WTC11 (cell line): ENCODE results near the gene SMIM5. TPM values are rescaled to one million over a fixed set of nuclear protein-coding genes. Genes with fewer than 3 reads are reported as not detected.

Experiments
- ATAC-seq: fragments of 200-7000 bp; cut with Tn5 transposase; 2 replicates; pipeline ENCODE4 v1.10.0; 2021; ENCODE audit warnings: mild to moderate bottlenecking, moderate library complexity
- CTCF ChIA-PET: fragments of 300-600 bp; sonication (Branson Sonifier 250); formaldehyde crosslinking; loops from one replicate; lab custom pipeline; 2021; ENCODE audit warnings: antibody characterized with exemption; lab: Charles Lee
- POLR2A ChIA-PET: fragments of 350-600 bp; sonication (Branson Sonifier 250); formaldehyde crosslinking; loops from one replicate; lab custom pipeline; 2021; ENCODE audit warnings: antibody characterized with exemption; lab: Charles Lee
- DNase-seq: peaks from one replicate; pipeline ENCODE4 v3.0.0; 2021; ENCODE audit warnings: low spot score
- H3K27ac Mint-ChIP-seq: 2 replicates; pipeline ENCODE4 v1.8.0; 2021; ENCODE audit warnings: mixed read lengths
- H3K27me3 Mint-ChIP-seq: 2 replicates; pipeline ENCODE4 v1.8.0; 2021; ENCODE audit warnings: low read depth, mild to moderate bottlenecking, moderate library complexity, mixed read lengths
- H3K36me3 Mint-ChIP-seq: 2 replicates; pipeline ENCODE4 v1.8.0; 2021; ENCODE audit warnings: mixed read lengths
- H3K4me1 Mint-ChIP-seq: 2 replicates; pipeline ENCODE4 v1.8.0; 2022; ENCODE audit warnings: mixed read lengths
- H3K4me3 Mint-ChIP-seq: 2 replicates; pipeline ENCODE4 v1.8.0; 2021; ENCODE audit warnings: mild to moderate bottlenecking, moderate library complexity, mixed read lengths
- H3K9me3 Mint-ChIP-seq: 2 replicates; pipeline ENCODE4 v1.8.0; 2021; ENCODE audit warnings: mixed read lengths
- ATF1 ChIP-seq: sonication (generic); formaldehyde crosslinking; IDR thresholded peaks from 2 replicates; pipeline ENCODE4 v1.8.1; 2023; ENCODE audit warnings: mild to moderate bottlenecking, moderate library complexity, missing genetic modification reagents
- CDX4 ChIP-seq: fragments of 250-450 bp; sonication (Bioruptor Pico); IDR thresholded peaks from 2 replicates; pipeline ENCODE4 v1.9.0; 2021; ENCODE audit warnings: moderate library complexity, mild to moderate bottlenecking, inconsistent platforms, borderline replicate concordance
- CREM ChIP-seq: sonication (generic); formaldehyde crosslinking; IDR thresholded peaks from 2 replicates; pipeline ENCODE4 v1.8.1; 2022; ENCODE audit warnings: mild to moderate bottlenecking, missing genetic modification reagents, moderate library complexity
- EMX1 ChIP-seq: fragments of 250-450 bp; sonication (Bioruptor Pico); IDR thresholded peaks from 2 replicates; pipeline ENCODE4 v1.8.0; 2021; ENCODE audit warnings: mild to moderate bottlenecking
- ERG ChIP-seq: fragments of 250-450 bp; sonication (Bioruptor Pico); IDR thresholded peaks from 2 replicates; pipeline ENCODE4 v1.8.0; 2021; ENCODE audit warnings: mild to moderate bottlenecking
- GRHL2 ChIP-seq: fragments of 250-450 bp; sonication (Bioruptor Pico); IDR thresholded peaks from 2 replicates; pipeline ENCODE4 v1.8.0; 2022; ENCODE audit warnings: mild to moderate bottlenecking, moderate library complexity; ENCODE audit not compliant: insufficient replicate concordance, severe bottlenecking
- GTF2I ChIP-seq: fragments of 250-450 bp; sonication (Bioruptor Pico); conservative IDR thresholded peaks from 2 replicates; pipeline ENCODE4 v1.4.0; 2021; ENCODE audit warnings: mild to moderate bottlenecking
- HMGXB4 ChIP-seq: sonication (generic); formaldehyde crosslinking; IDR thresholded peaks from 2 replicates; pipeline ENCODE4 v1.8.1; 2023; ENCODE audit warnings: mild to moderate bottlenecking, moderate library complexity, missing genetic modification reagents
- NFATC4 ChIP-seq: fragments of 250-450 bp; sonication (Bioruptor Pico); IDR thresholded peaks from 2 replicates; pipeline ENCODE4 v1.9.0; 2021; ENCODE audit warnings: mild to moderate bottlenecking
- NFYB ChIP-seq: sonication (generic); formaldehyde crosslinking; conservative IDR thresholded peaks from 2 replicates; pipeline ENCODE4 v1.8.0; 2022; ENCODE audit warnings: low read depth, missing genetic modification reagents
- NR3C1 ChIP-seq: sonication (generic); formaldehyde crosslinking; conservative IDR thresholded peaks from 2 replicates; pipeline ENCODE4 v1.8.1; 2023; ENCODE audit warnings: low read depth, mild to moderate bottlenecking, missing genetic modification reagents
- RORB ChIP-seq: fragments of 250-450 bp; sonication (Bioruptor Pico); IDR thresholded peaks from 2 replicates; pipeline ENCODE4 v1.9.0; 2021; ENCODE audit warnings: mild to moderate bottlenecking
- SMAD3 ChIP-seq: sonication (generic); formaldehyde crosslinking; IDR thresholded peaks from 2 replicates; pipeline ENCODE4 v1.8.0; 2022; ENCODE audit warnings: missing genetic modification reagents, mild to moderate bottlenecking, borderline replicate concordance
- TCF7 ChIP-seq: sonication (generic); formaldehyde crosslinking; IDR thresholded peaks from 2 replicates; pipeline ENCODE4 v1.8.0; 2022; ENCODE audit warnings: mild to moderate bottlenecking, low read depth, missing genetic modification reagents, moderate library complexity
- TEAD1 ChIP-seq: sonication (generic); formaldehyde crosslinking; IDR thresholded peaks from 2 replicates; pipeline ENCODE4 v1.8.0; 2022; ENCODE audit warnings: mild to moderate bottlenecking, missing genetic modification reagents
- TP53 ChIP-seq: sonication (generic); formaldehyde crosslinking; IDR thresholded peaks from 2 replicates; pipeline ENCODE4 v1.8.1; 2023; ENCODE audit warnings: mild to moderate bottlenecking, missing genetic modification reagents
- ZNF396 ChIP-seq: fragments of 250-450 bp; sonication (Bioruptor Pico); IDR thresholded peaks from 2 replicates; pipeline ENCODE4 v1.8.0; 2021; ENCODE audit warnings: mild to moderate bottlenecking, moderate library complexity, borderline replicate concordance
- ZNF416 ChIP-seq: fragments of 250-450 bp; sonication (Bioruptor Pico); IDR thresholded peaks from 2 replicates; pipeline ENCODE4 v1.9.0; 2021; ENCODE audit warnings: mild to moderate bottlenecking, inconsistent platforms
- ZNF671 ChIP-seq: fragments of 250-450 bp; sonication (Bioruptor Pico); IDR thresholded peaks from 2 replicates; pipeline ENCODE4 v1.8.0; 2021; ENCODE audit warnings: mild to moderate bottlenecking
- ZSCAN18 ChIP-seq: fragments of 250-450 bp; sonication (Bioruptor Pico); IDR thresholded peaks from 2 replicates; pipeline ENCODE4 v2.1.2; 2022; ENCODE audit warnings: mild to moderate bottlenecking, moderate library complexity
- total RNA-seq: library from RNA; stranded (reverse); gene quantifications from 3 replicates; pipeline ENCODE4 v1.2.3, GENCODE V29; 2021
- TF ChIP-seq, protein P1 (sequence below): sonication (generic); formaldehyde crosslinking; IDR thresholded peaks from 2 replicates; pipeline ENCODE4 v1.8.0; 2023; ENCODE audit warnings: missing genetic modification reagents
- TF ChIP-seq, protein P2 (sequence below): sonication (generic); formaldehyde crosslinking; IDR thresholded peaks from 2 replicates; pipeline ENCODE4 v1.8.0; 2022; ENCODE audit warnings: missing genetic modification reagents
- TF ChIP-seq, protein P3 (sequence below): sonication (generic); formaldehyde crosslinking; IDR thresholded peaks from 2 replicates; pipeline ENCODE4 v1.8.1; 2023; ENCODE audit warnings: mild to moderate bottlenecking, missing genetic modification reagents, borderline replicate concordance

The SMIM5 gene
- total RNA-seq, 1 experiment from 2014 or later, result not detected

- TF ChIP-seq NR3C1 (no peak), EMX1 (no peak), CREM (CRISPR knock-in tag) (no peak), RORB (CRISPR knock-in tag) (no peak), CDX4 (no peak)
- TF ChIP-seq, protein P1, sequence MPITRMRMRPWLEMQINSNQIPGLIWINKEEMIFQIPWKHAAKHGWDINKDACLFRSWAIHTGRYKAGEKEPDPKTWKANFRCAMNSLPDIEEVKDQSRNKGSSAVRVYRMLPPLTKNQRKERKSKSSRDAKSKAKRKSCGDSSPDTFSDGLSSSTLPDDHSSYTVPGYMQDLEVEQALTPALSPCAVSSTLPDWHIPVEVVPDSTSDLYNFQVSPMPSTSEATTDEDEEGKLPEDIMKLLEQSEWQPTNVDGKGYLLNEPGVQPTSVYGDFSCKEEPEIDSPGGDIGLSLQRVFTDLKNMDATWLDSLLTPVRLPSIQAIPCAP (CRISPR knock-in tag), result no peak
These were observed 5.7 kb downstream of the SMIM5 start (continued) for GRCh38 chr17:75638893-75639292.

DNA sequence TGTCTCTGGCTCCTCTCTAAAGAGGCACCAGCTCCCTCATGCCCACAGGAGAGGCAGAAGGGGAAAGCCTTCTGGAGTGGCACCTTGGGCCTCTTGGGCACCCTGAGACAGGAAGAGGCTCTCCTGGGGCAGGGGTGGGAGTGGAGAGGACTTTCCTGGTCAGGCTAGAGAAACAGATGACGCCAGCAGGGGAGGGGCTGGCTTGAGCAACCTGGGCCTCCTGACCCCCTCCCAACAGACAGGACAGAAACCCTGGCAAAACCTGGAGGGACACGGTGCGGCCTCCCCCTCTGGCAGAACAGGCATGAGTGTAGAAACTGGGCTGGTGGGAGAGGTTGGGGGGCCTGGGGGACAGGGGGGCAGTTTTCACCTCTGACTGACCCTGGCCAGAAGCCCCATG, 6.1 kb downstream of the SMIM5 start:
- POLR2A ChIA-PET, result no interaction called here
- TF ChIP-seq GTF2I (CRISPR knock-in tag) (no peak), ERG (CRISPR knock-in tag) (no peak), GRHL2 (CRISPR knock-in tag) (no peak), ATF1 (CRISPR knock-in tag) (no peak), TCF7 (CRISPR knock-in tag) (no peak), TP53 (CRISPR knock-in tag) (no peak), NFYB (CRISPR knock-in tag) (no peak), HMGXB4 (CRISPR knock-in tag) (no peak), TEAD1 (CRISPR knock-in tag) (no peak), NFATC4 (no peak), ZNF416 (CRISPR knock-in tag) (no peak), SMAD3 (no peak), ZNF396 (no peak), ZNF671 (CRISPR knock-in tag) (no peak), ZSCAN18 (CRISPR knock-in tag) (no peak)
- TF ChIP-seq, protein P2, sequence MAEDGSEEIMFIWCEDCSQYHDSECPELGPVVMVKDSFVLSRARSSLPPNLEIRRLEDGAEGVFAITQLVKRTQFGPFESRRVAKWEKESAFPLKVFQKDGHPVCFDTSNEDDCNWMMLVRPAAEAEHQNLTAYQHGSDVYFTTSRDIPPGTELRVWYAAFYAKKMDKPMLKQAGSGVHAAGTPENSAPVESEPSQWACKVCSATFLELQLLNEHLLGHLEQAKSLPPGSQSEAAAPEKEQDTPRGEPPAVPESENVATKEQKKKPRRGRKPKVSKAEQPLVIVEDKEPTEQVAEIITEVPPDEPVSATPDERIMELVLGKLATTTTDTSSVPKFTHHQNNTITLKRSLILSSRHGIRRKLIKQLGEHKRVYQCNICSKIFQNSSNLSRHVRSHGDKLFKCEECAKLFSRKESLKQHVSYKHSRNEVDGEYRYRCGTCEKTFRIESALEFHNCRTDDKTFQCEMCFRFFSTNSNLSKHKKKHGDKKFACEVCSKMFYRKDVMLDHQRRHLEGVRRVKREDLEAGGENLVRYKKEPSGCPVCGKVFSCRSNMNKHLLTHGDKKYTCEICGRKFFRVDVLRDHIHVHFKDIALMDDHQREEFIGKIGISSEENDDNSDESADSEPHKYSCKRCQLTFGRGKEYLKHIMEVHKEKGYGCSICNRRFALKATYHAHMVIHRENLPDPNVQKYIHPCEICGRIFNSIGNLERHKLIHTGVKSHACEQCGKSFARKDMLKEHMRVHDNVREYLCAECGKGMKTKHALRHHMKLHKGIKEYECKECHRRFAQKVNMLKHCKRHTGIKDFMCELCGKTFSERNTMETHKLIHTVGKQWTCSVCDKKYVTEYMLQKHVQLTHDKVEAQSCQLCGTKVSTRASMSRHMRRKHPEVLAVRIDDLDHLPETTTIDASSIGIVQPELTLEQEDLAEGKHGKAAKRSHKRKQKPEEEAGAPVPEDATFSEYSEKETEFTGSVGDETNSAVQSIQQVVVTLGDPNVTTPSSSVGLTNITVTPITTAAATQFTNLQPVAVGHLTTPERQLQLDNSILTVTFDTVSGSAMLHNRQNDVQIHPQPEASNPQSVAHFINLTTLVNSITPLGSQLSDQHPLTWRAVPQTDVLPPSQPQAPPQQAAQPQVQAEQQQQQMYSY (CRISPR knock-in tag), result no peak
- TF ChIP-seq, protein P3, sequence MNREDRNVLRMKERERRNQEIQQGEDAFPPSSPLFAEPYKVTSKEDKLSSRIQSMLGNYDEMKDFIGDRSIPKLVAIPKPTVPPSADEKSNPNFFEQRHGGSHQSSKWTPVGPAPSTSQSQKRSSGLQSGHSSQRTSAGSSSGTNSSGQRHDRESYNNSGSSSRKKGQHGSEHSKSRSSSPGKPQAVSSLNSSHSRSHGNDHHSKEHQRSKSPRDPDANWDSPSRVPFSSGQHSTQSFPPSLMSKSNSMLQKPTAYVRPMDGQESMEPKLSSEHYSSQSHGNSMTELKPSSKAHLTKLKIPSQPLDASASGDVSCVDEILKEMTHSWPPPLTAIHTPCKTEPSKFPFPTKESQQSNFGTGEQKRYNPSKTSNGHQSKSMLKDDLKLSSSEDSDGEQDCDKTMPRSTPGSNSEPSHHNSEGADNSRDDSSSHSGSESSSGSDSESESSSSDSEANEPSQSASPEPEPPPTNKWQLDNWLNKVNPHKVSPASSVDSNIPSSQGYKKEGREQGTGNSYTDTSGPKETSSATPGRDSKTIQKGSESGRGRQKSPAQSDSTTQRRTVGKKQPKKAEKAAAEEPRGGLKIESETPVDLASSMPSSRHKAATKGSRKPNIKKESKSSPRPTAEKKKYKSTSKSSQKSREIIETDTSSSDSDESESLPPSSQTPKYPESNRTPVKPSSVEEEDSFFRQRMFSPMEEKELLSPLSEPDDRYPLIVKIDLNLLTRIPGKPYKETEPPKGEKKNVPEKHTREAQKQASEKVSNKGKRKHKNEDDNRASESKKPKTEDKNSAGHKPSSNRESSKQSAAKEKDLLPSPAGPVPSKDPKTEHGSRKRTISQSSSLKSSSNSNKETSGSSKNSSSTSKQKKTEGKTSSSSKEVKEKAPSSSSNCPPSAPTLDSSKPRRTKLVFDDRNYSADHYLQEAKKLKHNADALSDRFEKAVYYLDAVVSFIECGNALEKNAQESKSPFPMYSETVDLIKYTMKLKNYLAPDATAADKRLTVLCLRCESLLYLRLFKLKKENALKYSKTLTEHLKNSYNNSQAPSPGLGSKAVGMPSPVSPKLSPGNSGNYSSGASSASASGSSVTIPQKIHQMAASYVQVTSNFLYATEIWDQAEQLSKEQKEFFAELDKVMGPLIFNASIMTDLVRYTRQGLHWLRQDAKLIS (CRISPR knock-in tag), result no peak
- no peak for ATAC-seq
- no peaks in the 10 kb centered on the region for H3K36me3 Mint-ChIP-seq
- DNase-seq, result no peak
- no peak overlapping the region for H3K27ac Mint-ChIP-seq
- CTCF ChIA-PET, result interaction anchor here (1.4 to 11.9 kb wide), 4 partner anchors 13 to 108 kb away, joined by 4 to 456 read pairs (median 4); a partner anchor contains a TSS
- no peaks in the 10 kb centered on the region for H3K27me3 Mint-ChIP-seq
- H3K9me3 Mint-ChIP-seq, result no peaks in the 10 kb centered on the region
- H3K4me1 Mint-ChIP-seq, result peaks cover 18% of the 10 kb centered on the region
- H3K4me3 Mint-ChIP-seq, result no peak overlapping the region
